NT2/D1 (cell line): ENCODE data around the gene TYMP.

ENCODE experiments used
- YY1 ChIP-seq: IDR thresholded peaks from 2 replicates; pipeline ENCODE4 v1.6.1; 2011; ENCODE audit not compliant: insufficient read length, insufficient read depth
- ZNF274 ChIP-seq: IDR thresholded peaks from 2 replicates; pipeline ENCODE4 v1.6.1; 2011; ENCODE audit warnings: mild to moderate bottlenecking, low read depth, low read length

DNA sequence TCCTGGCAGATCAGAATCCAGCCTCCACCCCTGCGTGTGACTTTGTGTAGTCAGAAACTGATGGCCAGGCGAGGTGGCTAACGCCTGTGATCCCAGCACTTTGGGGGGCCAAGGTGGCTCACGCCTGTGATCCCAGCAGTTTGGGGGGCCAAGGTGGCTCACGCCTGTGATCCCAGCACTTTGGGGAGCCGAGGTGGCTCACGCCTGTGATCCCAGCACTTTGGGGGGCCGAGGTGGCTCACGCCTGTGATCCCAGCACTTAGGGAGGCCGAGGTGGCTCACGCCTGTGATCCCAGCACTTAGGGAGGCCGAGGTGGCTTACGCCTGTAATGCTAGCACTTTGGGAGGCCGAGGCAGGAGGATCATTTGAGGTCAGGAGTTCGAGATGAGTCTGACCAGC is 16.6 kb downstream of the TYMP start:
- no peak for TF ChIP-seq ZNF274
- TF ChIP-seq YY1: no peak
